MM.1S (cell line): ENCODE measurements around the gene ATP13A4.
A peak's percentile ranks its signal among the peaks of the same experiment; 100 is the strongest.

Experiments used
- DNase-seq: peaks from one replicate; pipeline ENCODE4 v3.0.0-alpha.2; 2015
- H2AFZ ChIP-seq: fragments of 300-600 bp; sonication (generic); 2 replicates; pipeline ENCODE4 v1.6.0; 2016; ENCODE audit warnings: antibody characterized with exemption, low read length
- H3F3A ChIP-seq: fragments of 300-600 bp; sonication (generic); 2 replicates; pipeline ENCODE4 v1.6.1; 2016; ENCODE audit warnings: mild to moderate bottlenecking, antibody characterized with exemption, low read length, moderate library complexity, mixed read lengths; ENCODE audit not compliant: insufficient read depth
- H3K27ac ChIP-seq: fragments of 300-600 bp; sonication (generic); 2 replicates; pipeline ENCODE4 v1.5.1; 2016; ENCODE audit warnings: mild to moderate bottlenecking, low read length
- H3K27me3 ChIP-seq: fragments of 300-600 bp; sonication (generic); replicated peaks from 2 replicates; pipeline ENCODE4 v1.6.0; 2016; ENCODE audit warnings: low read length; ENCODE audit not compliant: insufficient read depth
- H3K36me3 ChIP-seq: fragments of 300-600 bp; sonication (generic); replicated peaks from 2 replicates; pipeline ENCODE4 v1.6.1; 2016; ENCODE audit warnings: mild to moderate bottlenecking, low read length, mixed read lengths; ENCODE audit not compliant: insufficient read depth
- H3K4me1 ChIP-seq: fragments of 300-600 bp; sonication (generic); 2 replicates; pipeline ENCODE4 v1.6.1; 2016; ENCODE audit warnings: low read length, mixed read lengths
- H3K4me2 ChIP-seq: fragments of 300-600 bp; sonication (generic); 2 replicates; pipeline ENCODE4 v1.6.0; 2016; ENCODE audit warnings: low read depth, low read length
- H3K4me3 ChIP-seq: fragments of 300-600 bp; sonication (generic); 2 replicates; pipeline ENCODE4 v1.5.1; 2016; ENCODE audit warnings: low read length, mixed read lengths
- H3K79me2 ChIP-seq: fragments of 300-600 bp; sonication (generic); 2 replicates; pipeline ENCODE4 v1.6.1; 2016; ENCODE audit warnings: mixed run types, low read length, mixed read lengths
- H3K9ac ChIP-seq: fragments of 300-600 bp; sonication (generic); 2 replicates; pipeline ENCODE4 v1.6.1; 2016; ENCODE audit warnings: low read length, mixed read lengths
- H3K9me2 ChIP-seq: fragments of 300-600 bp; sonication (generic); replicated peaks from 2 replicates; pipeline ENCODE4 v1.6.1; 2016; ENCODE audit warnings: mild to moderate bottlenecking, low read length, mixed read lengths; ENCODE audit not compliant: insufficient read depth
- H3K9me3 ChIP-seq: fragments of 300-600 bp; sonication (generic); replicated peaks from 2 replicates; pipeline ENCODE4 v1.6.1; 2016; ENCODE audit warnings: mild to moderate bottlenecking, low read length, mixed read lengths; ENCODE audit not compliant: insufficient read depth
- H4K20me1 ChIP-seq: fragments of 300-600 bp; sonication (generic); 2 replicates; pipeline ENCODE4 v1.6.1; 2016; ENCODE audit warnings: mild to moderate bottlenecking, low read length, moderate library complexity, mixed read lengths; ENCODE audit not compliant: insufficient read depth
- EZH2 ChIP-seq: fragments of 300-600 bp; sonication (generic); optimal IDR thresholded peaks from 2 replicates; pipeline ENCODE3; 2017; ENCODE audit warnings: low read depth, mild to moderate bottlenecking, antibody characterized with exemption, low read length, mixed read lengths
- EZH2phosphoT487 ChIP-seq: fragments of 300-600 bp; sonication (generic); IDR thresholded peaks from 2 replicates; pipeline ENCODE4 v1.6.1; 2018; ENCODE audit warnings: antibody characterized with exemption, low read length
- TF ChIP-seq, protein P1 (sequence below): fragments of 300-600 bp; sonication (generic); IDR thresholded peaks from 2 replicates; pipeline ENCODE4 v1.5.1; 2016; ENCODE audit warnings: antibody characterized with exemption, low read length, mixed read lengths

ATP13A4 gene

DNA sequence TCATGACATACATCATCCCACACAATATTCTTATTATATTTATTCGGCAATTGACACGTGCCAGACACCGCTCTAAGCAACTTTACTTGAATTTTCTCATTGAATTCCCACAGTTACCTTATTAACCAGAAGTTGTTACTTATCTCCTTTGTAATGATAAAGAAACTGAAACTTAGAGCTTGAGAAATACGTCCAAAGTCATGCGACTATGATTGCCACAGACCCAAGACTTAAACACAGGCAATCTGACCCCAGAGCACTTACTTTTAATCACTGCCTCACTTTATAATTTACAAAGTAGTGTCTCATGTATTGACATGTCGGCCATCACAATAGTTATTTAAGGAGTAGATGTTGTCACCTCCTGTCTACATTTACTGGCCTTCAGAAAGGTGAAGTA is 64.7 kb downstream of the ATP13A4 start:
- H3K9ac ChIP-seq = no peak overlapping the region
- H3K27ac ChIP-seq = no peak overlapping the region
- peak overlapping the region; percentile 53 for H2AFZ ChIP-seq
- peak; percentile 65 for DNase-seq
- H3F3A ChIP-seq = no peaks in the 10 kb centered on the region
- no peaks in the 10 kb centered on the region for H4K20me1 ChIP-seq
- H3K4me3 ChIP-seq = peak overlapping the region; percentile 4; the same call in 1 of the 2 replicates
- H3K27me3 ChIP-seq = no peaks in the 10 kb centered on the region
- TF ChIP-seq EZH2 (no peak), EZH2phosphoT487 (no peak)
- TF ChIP-seq, protein P1, sequence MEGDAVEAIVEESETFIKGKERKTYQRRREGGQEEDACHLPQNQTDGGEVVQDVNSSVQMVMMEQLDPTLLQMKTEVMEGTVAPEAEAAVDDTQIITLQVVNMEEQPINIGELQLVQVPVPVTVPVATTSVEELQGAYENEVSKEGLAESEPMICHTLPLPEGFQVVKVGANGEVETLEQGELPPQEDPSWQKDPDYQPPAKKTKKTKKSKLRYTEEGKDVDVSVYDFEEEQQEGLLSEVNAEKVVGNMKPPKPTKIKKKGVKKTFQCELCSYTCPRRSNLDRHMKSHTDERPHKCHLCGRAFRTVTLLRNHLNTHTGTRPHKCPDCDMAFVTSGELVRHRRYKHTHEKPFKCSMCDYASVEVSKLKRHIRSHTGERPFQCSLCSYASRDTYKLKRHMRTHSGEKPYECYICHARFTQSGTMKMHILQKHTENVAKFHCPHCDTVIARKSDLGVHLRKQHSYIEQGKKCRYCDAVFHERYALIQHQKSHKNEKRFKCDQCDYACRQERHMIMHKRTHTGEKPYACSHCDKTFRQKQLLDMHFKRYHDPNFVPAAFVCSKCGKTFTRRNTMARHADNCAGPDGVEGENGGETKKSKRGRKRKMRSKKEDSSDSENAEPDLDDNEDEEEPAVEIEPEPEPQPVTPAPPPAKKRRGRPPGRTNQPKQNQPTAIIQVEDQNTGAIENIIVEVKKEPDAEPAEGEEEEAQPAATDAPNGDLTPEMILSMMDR = no peak
- H3K9me3 ChIP-seq = no peaks in the 10 kb centered on the region
- peak overlapping the region; percentile 41 for H3K4me2 ChIP-seq
- no peaks in the 10 kb centered on the region for H3K4me1 ChIP-seq
- no peaks in the 10 kb centered on the region for H3K9me2 ChIP-seq
- no peaks in the 10 kb centered on the region for H3K79me2 ChIP-seq
- H3K36me3 ChIP-seq = no peaks in the 10 kb centered on the region

- Histone ChIP-seq H3K36me3 (no peaks in the 10 kb centered on the region), H3K4me3 (no peak overlapping the region), H4K20me1 (no peaks in the 10 kb centered on the region), H2AFZ (no peak overlapping the region), H3F3A (no peaks in the 10 kb centered on the region), H3K9ac (no peak overlapping the region), H3K9me2 (no peaks in the 10 kb centered on the region), H3K9me3 (no peaks in the 10 kb centered on the region), H3K27ac (no peak overlapping the region), H3K79me2 (no peaks in the 10 kb centered on the region), H3K4me1 (no peaks in the 10 kb centered on the region), H3K4me2 (no peak overlapping the region), H3K27me3 (no peaks in the 10 kb centered on the region)
- no peak for DNase-seq
- no peak for TF ChIP-seq EZH2phosphoT487
- TF ChIP-seq EZH2 = no peak
Measured at GRCh38 chr3:193488741-193489140, 66.0 kb downstream of the ATP13A4 start.

- Histone ChIP-seq H3F3A (no peaks in the 10 kb centered on the region), H3K27me3 (no peaks in the 10 kb centered on the region), H3K4me2 (no peak overlapping the region), H3K4me3 (no peak overlapping the region), H3K27ac (no peak overlapping the region), H3K79me2 (no peaks in the 10 kb centered on the region), H3K9ac (no peak overlapping the region), H3K9me2 (no peaks in the 10 kb centered on the region), H3K9me3 (no peaks in the 10 kb centered on the region), H3K4me1 (no peaks in the 10 kb centered on the region), H3K36me3 (no peaks in the 10 kb centered on the region), H2AFZ (no peak overlapping the region), H4K20me1 (no peaks in the 10 kb centered on the region)
- TF ChIP-seq, protein P1 = no peak
- DNase-seq = no peak
Measured at GRCh38 chr3:193483988-193484539, 70.6 kb downstream of the ATP13A4 start.

GRCh38 chr3:193481436-193481835 is 73.3 kb downstream of the ATP13A4 start:
- no peak overlapping the region for H3K4me2 ChIP-seq
- H3K4me1 ChIP-seq = no peaks in the 10 kb centered on the region
- H3F3A ChIP-seq = no peaks in the 10 kb centered on the region
- no peaks in the 10 kb centered on the region for H3K9me3 ChIP-seq
- no peak overlapping the region for H2AFZ ChIP-seq
- no peak overlapping the region for H3K9ac ChIP-seq
- no peak overlapping the region for H3K4me3 ChIP-seq
- no peak for DNase-seq
- H3K9me2 ChIP-seq = no peaks in the 10 kb centered on the region
- H3K27me3 ChIP-seq = no peaks in the 10 kb centered on the region
- H3K27ac ChIP-seq = no peak overlapping the region
- no peaks in the 10 kb centered on the region for H4K20me1 ChIP-seq
- no peak for TF ChIP-seq EZH2
- TF ChIP-seq EZH2phosphoT487 = no peak
- TF ChIP-seq, protein P1 = no peak
- no peaks in the 10 kb centered on the region for H3K79me2 ChIP-seq
- H3K36me3 ChIP-seq = no peaks in the 10 kb centered on the region
